GM23248 (cell line): ENCODE measurements around the gene TYW1B.
"Not testable (repeated sequence)": the region's sequence is repeated elsewhere in the genome, so short reads cannot be mapped to it uniquely, and the experiment has no call there.

Source experiments
- EZH2 ChIP-seq: fragments of 200-600 bp; sonication (generic); IDR thresholded peaks from 2 replicates; pipeline ENCODE4 v1.6.1; 2018; ENCODE audit warnings: antibody characterized with exemption, mild to moderate bottlenecking; ENCODE audit not compliant: insufficient read depth, poor library complexity, severe bottlenecking
- EZH2phosphoT487 ChIP-seq: fragments of 200-600 bp; sonication (generic); IDR thresholded peaks from 2 replicates; pipeline ENCODE4 v1.6.1; 2018; ENCODE audit warnings: antibody characterized with exemption, moderate library complexity, mild to moderate bottlenecking, low read depth; ENCODE audit not compliant: insufficient read depth

DNA sequence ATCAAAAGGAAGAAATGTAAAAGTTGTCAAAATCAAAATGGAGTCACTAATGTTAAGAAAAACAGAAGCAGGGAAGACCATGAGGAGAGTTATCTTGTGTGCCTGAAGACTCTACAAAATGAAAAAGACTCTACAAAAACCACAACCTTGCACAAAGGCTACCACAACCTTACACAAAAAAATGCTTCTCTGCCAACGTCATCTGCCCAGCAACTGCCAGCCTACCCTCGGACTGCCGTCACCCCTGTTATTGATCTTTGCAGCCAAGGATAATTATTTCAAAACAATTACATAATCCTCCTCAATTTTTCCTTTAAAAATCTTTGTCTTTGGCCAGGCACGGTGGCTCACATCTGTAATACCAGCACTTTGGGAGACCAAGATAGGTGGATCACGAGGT lies 61.0 kb downstream of the TYW1B start:
- not testable (repeated sequence) for TF ChIP-seq EZH2, EZH2phosphoT487
